GM12878 (cell line): ENCODE results near the gene ATP2B1. TPM values are rescaled to one million over a fixed set of nuclear protein-coding genes. Genes with fewer than 3 reads are reported as not detected.

ENCODE experiments used
- ATAC-seq: fragments of 200-7000 bp; cut with Tn5 transposase; 3 replicates; pipeline ENCODE4 v1.9.1; 2020; ENCODE audit warnings: mild to moderate bottlenecking, moderate library complexity
- BruUV-seq: library from RNA; stranded (reverse); fragments of 400-500 nt; replicated peaks from 2 replicates; lab custom pipeline; 2021; lab: Mats Ljungman, UMichigan
- CTCF ChIA-PET: fragments of 300-600 bp; sonication (Branson Sonifier 250); formaldehyde crosslinking; extraction: SDS; loops from one replicate; lab custom pipeline; 2021; ENCODE audit warnings: inconsistent platforms; lab: Yijun Ruan, JAX
- POLR2A ChIA-PET: fragments of 350-600 bp; formaldehyde crosslinking; extraction: SDS; loops from one replicate; lab custom pipeline; 2021; ENCODE audit warnings: inconsistent platforms; lab: Charles Lee
- RAD21 ChIA-PET: fragments of 300-600 bp; sonication (Branson Sonifier 250); formaldehyde crosslinking; loops from one replicate; lab custom pipeline; 2023; ENCODE audit warnings: antibody characterized with exemption; ENCODE audit not compliant: unreplicated experiment; lab: Charles Lee
- SMC1A ChIA-PET: fragments of 300-600 bp; sonication (Branson Sonifier 250); formaldehyde crosslinking; loops from one replicate; lab custom pipeline; 2023; ENCODE audit not compliant: unreplicated experiment, uncharacterized antibody; lab: Charles Lee
- DNase-seq: peaks from one replicate; pipeline ENCODE4 v3.0.0-alpha.2; 2011; ENCODE audit warnings: low read depth, low spot score
- FAIRE-seq: peaks from 3 replicates; lab custom pipeline; 2011; peaks lifted over from hg19 to GRCh38; lab: Jason Lieb, UNC
- H2AFZ ChIP-seq: 2 replicates; pipeline ENCODE4 v1.6.0; 2011; ENCODE audit warnings: low read depth, low read length, control low read depth; ENCODE audit not compliant: control insufficient read depth
- H3K27ac ChIP-seq: 2 replicates; pipeline ENCODE4 v1.5.1; 2011; ENCODE audit warnings: control low read depth; ENCODE audit not compliant: control insufficient read depth, insufficient read depth
- H3K27me3 ChIP-seq, 2 experiments: replicated peaks in 1 of 2; 2 replicates each; pipeline versions ENCODE4 v1.6.0 to v1.6.1; 2011; ENCODE audit warnings: low read length in 1 of 2; ENCODE audit not compliant: control insufficient read depth in 2 of 2, insufficient read depth in 2 of 2
- H3K36me3 ChIP-seq, 2 experiments: 2 replicates each; pipeline ENCODE4 v1.5.1; 2011; ENCODE audit warnings: low read length in 1 of 2; ENCODE audit not compliant: control insufficient read depth in 2 of 2, insufficient read depth in 2 of 2
- H3K4me1 ChIP-seq: 2 replicates; pipeline ENCODE4 v1.6.1; 2011; ENCODE audit warnings: mild to moderate bottlenecking, low read length, moderate library complexity, mixed read lengths; ENCODE audit not compliant: control insufficient read depth, insufficient read depth
- H3K4me2 ChIP-seq: 2 replicates; pipeline ENCODE4 v1.6.0; 2011; ENCODE audit warnings: control low read depth; ENCODE audit not compliant: control insufficient read depth, insufficient read depth
- H3K4me3 ChIP-seq: fragments of 200-600 bp; sonication (generic); 2 replicates; pipeline ENCODE4 v1.5.1; 2016
- H3K79me2 ChIP-seq: 2 replicates; pipeline ENCODE4 v1.6.0; 2011; ENCODE audit warnings: low read length; ENCODE audit not compliant: control insufficient read depth, insufficient read depth
- H3K9ac ChIP-seq: 2 replicates; pipeline ENCODE4 v1.8.0; 2011; ENCODE audit warnings: low read length, control low read depth, mixed read lengths; ENCODE audit not compliant: control insufficient read depth, insufficient read depth
- H3K9me3 ChIP-seq: replicated peaks from 3 replicates; pipeline ENCODE4 v1.5.1; 2011; ENCODE audit warnings: mild to moderate bottlenecking, low read length; ENCODE audit not compliant: control insufficient read depth, insufficient read depth
- H4K20me1 ChIP-seq: 2 replicates; pipeline ENCODE4 v1.6.0; 2011; ENCODE audit not compliant: control insufficient read depth, insufficient read depth
- ASH2L ChIP-seq: fragments of 300-600, 200-600 bp; sonication (generic); IDR thresholded peaks from 2 replicates; pipeline ENCODE4 v1.6.1; 2017; ENCODE audit warnings: low read depth, mild to moderate bottlenecking, borderline replicate concordance
- CHD2 ChIP-seq: IDR thresholded peaks from 2 replicates; pipeline ENCODE4 v1.6.1; 2011; ENCODE audit warnings: low read depth, low read length, improper control_type of control experiment, borderline replicate concordance
- CREM ChIP-seq: IDR thresholded peaks from 2 replicates; pipeline ENCODE4 v1.6.1; 2014; ENCODE audit warnings: antibody characterized with exemption, low read depth
- ESRRA ChIP-seq: IDR thresholded peaks from 2 replicates; pipeline ENCODE4 v1.6.1; 2012; ENCODE audit warnings: mild to moderate bottlenecking, low read length, improper control_type of control experiment
- MYB ChIP-seq: fragments of 150-350 bp; IDR thresholded peaks from 2 replicates; pipeline ENCODE4 v1.6.1; 2014; ENCODE audit warnings: mild to moderate bottlenecking, low read depth, low read length, borderline replicate concordance
- POLR2AphosphoS2 ChIP-seq: IDR thresholded peaks from 2 replicates; pipeline ENCODE4 v1.6.1; 2011; ENCODE audit warnings: low read depth, mild to moderate bottlenecking, low read length, improper control_type of control experiment, moderate library complexity
- RB1 ChIP-seq: fragments of 450-650 bp; formaldehyde crosslinking; IDR thresholded peaks from 2 replicates; pipeline ENCODE4 v1.6.1; 2017; ENCODE audit warnings: mild to moderate bottlenecking, borderline replicate concordance
- RBBP5 ChIP-seq: fragments of 200-600 bp; sonication (generic); conservative IDR thresholded peaks from 2 replicates; pipeline ENCODE4 v1.6.1; 2016
- RCOR1 ChIP-seq: conservative IDR thresholded peaks from 2 replicates; pipeline ENCODE4 v1.6.1; 2012; ENCODE audit warnings: low read depth, low read length, improper control_type of control experiment
- RFX5 ChIP-seq: IDR thresholded peaks from 2 replicates; pipeline ENCODE4 v1.6.1; 2011; ENCODE audit warnings: low read depth, low read length, improper control_type of control experiment
- SP1 ChIP-seq: IDR thresholded peaks from one replicate; pipeline ENCODE4 v1.6.1; 2011; ENCODE audit warnings: low read depth, low read length
- SREBF2 ChIP-seq: IDR thresholded peaks from 2 replicates; pipeline ENCODE4 v1.6.1; 2012; ENCODE audit warnings: mild to moderate bottlenecking, low read length
- SUZ12 ChIP-seq: fragments of 200-600 bp; sonication (generic); IDR thresholded peaks from one replicate; pipeline ENCODE4 v1.6.1; 2018; ENCODE audit warnings: antibody characterized with exemption, mild to moderate bottlenecking; ENCODE audit not compliant: unreplicated experiment
- WGBS: methylation state at CpG from one replicate; pipeline ENCODE4 v1.1.6; 2016; ENCODE audit warnings: low lambda C conversion rate; ENCODE audit not compliant: insufficient replicate concordance, insufficient coverage; ENCODE audit errors: missing lambda C conversion rate; 5-methylcytosine and 5-hydroxymethylcytosine counted together
- in situ Hi-C: fragments of 300-500 bp; cut with MboI; formaldehyde crosslinking; loops from 9 replicates; pipeline ENCODE4 v1.14.3; 2018; ENCODE audit warnings: mixed read lengths
- intact Hi-C: fragments of 100-400 bp; cut with micrococcal nuclease; formaldehyde crosslinking; loops from one replicate; pipeline ENCODE4 v1.14.2; 2022; ENCODE audit not compliant: unreplicated experiment
- polyA plus RNA-seq, 11 experiments: library from polyadenylated mRNA; depleted of rRNA in 4 of 11; unstranded in 6 of 11; stranded (reverse) in 5 of 11; fragments of >200 nt; fragmentation: Nextera tagmentation in 4 of 11; fragmentation: Illumina TruSeq in 1 of 11; extraction: Ambion mirVana in 4 of 11; extraction: Trizol in 1 of 11; gene quantifications; 1 replicate in 1 of 11; 2 replicates in 10 of 11; pipeline versions ENCODE4 v1.2.1 to v1.2.3, GENCODE V29; 2011 to 2016; ENCODE audit warnings: inconsistent platforms in 2 of 11, missing spikeins in 2 of 11, low read depth in 1 of 11
- total RNA-seq, 4 experiments: library from RNA; depleted of rRNA in 3 of 4; stranded (reverse); fragments of >200 nt in 3 of 4; fragmentation: Illumina TruSeq in 1 of 4; extraction: Trizol in 1 of 4; gene quantifications; 2 replicates each; pipeline versions ENCODE4 v1.2.1 to v1.2.3, GENCODE V29; 2013 to 2021
- TF ChIP-seq, protein P1 (sequence below): IDR thresholded peaks from 2 replicates; pipeline ENCODE4 v1.6.1; 2011; ENCODE audit warnings: low read depth, low read length, improper control_type of control experiment, borderline replicate concordance
- TF ChIP-seq, protein P2 (sequence below): fragments of 150-350 bp; IDR thresholded peaks from 2 replicates; pipeline ENCODE4 v1.6.1; 2016; ENCODE audit warnings: low read depth, low read length
- TF ChIP-seq, protein P3 (sequence below): fragments of 450-650 bp; IDR thresholded peaks from 2 replicates; pipeline ENCODE4 v1.6.1; 2017; ENCODE audit warnings: antibody characterized with exemption, mild to moderate bottlenecking, moderate library complexity

The ATP2B1 gene
- total and polyA plus RNA-seq, 10 of the 15 experiments (the other 5 are each of a cell fraction or from before 2014, with no cell fraction given): 15.9 to 67.8 (median 48.5) TPM

DNA sequence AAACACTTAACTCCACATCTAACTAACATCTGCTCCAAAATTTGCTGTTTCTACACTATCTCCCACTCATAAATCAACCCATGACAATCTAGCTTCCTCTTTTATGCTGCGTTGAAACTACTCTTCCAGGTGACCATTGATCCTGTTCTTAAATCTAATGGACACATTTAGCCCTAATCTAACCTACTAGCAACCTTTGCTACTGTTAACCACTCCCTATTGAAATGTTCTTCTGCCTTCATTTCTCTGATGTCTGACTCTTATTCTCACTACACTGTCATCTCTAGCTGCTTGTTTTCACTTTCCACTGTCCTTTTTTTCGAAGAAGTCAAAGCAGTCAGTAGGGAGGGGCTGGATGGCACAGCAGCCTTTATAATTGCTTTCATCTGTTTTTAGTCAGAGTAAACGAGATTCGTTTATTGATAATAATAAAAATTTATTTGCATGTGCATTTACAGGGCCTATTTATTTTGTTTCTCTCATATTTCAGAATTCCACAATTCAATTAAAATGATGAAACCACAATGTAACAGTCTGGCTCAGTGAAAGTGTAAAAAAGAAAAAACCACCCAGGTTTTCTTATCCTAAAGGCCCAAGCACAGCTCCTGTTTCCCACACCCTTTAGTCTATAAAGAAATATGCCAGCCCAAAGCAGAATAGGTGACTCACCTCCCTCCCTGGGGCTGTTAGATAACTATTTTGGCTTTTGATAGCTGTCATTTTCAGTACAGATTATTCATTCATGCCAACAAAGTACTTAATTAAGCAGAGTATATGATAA lies 44.9 kb downstream of the ATP2B1 start:
- Histone ChIP-seq H3K27ac (peak overlapping the region; percentile 5; the same call in 1 of the 2 replicates), H3K36me3 (peaks cover 0 to 8% of the 10 kb centered on the region in 2 experiments; a peak in 1 of 4 replicates), H3K4me3 (peak overlapping the region; percentile 3; the same call in 1 of the 2 replicates), H2AFZ (no peak overlapping the region), H3K9ac (no peak overlapping the region), H4K20me1 (no peaks in the 10 kb centered on the region), H3K79me2 (peaks cover 85% of the 10 kb centered on the region), H3K4me1 (peaks cover 26% of the 10 kb centered on the region; the same call in 1 of the 2 replicates), H3K9me3 (peaks cover 2% of the 10 kb centered on the region; the same call in 1 of the 3 replicates), H3K4me2 (peak overlapping the region; percentile 58), H3K27me3 (no peaks in the 10 kb centered on the region)
- intact Hi-C loops: loop anchor here (2.0 kb wide), 1 partner anchor 43 kb away; no protein-coding TSS in a partner anchor
- POLR2A ChIA-PET: interaction anchor here (0.6 to 1.9 kb wide), 5 partner anchors 15 to 59 kb away, joined by 3 to 7 read pairs (median 3); no protein-coding TSS in a partner anchor
- WGBS: 0% methylated on average over 4 of the region's 4 CpGs
- in situ Hi-C loops: no loop called here
- BruUV-seq: no TSS peak
- RAD21 ChIA-PET: interaction anchor here (0.5 to 4.2 kb wide), 11 partner anchors 9 to 350 kb away, joined by 3 to 26 read pairs (median 3); no protein-coding TSS in a partner anchor
- DNase-seq (peak; percentile 37), FAIRE-seq (peak; percentile 73), ATAC-seq (peak; percentile 79)
- CTCF ChIA-PET: interaction anchor here (0.7 to 1.6 kb wide), 7 partner anchors 9 to 272 kb away, joined by 3 to 6 read pairs (median 3); no protein-coding TSS in a partner anchor
- SMC1A ChIA-PET: interaction anchor here (0.6 to 8.6 kb wide), 27 partner anchors 9 to 636 kb away, joined by 3 to 70 read pairs (median 4); no protein-coding TSS in a partner anchor
- TF ChIP-seq SP1 (no peak), ASH2L (no peak), CHD2 (no peak), RB1 (no peak), POLR2AphosphoS2 (no peak), ESRRA (no peak), CREM (no peak), MYB (no peak), SUZ12 (no peak), RBBP5 (no peak), RFX5 (no peak), SREBF2 (no peak), RCOR1 (no peak)
- TF ChIP-seq, protein P1, sequence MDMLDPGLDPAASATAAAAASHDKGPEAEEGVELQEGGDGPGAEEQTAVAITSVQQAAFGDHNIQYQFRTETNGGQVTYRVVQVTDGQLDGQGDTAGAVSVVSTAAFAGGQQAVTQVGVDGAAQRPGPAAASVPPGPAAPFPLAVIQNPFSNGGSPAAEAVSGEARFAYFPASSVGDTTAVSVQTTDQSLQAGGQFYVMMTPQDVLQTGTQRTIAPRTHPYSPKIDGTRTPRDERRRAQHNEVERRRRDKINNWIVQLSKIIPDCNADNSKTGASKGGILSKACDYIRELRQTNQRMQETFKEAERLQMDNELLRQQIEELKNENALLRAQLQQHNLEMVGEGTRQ: no peak
- TF ChIP-seq, protein P2, sequence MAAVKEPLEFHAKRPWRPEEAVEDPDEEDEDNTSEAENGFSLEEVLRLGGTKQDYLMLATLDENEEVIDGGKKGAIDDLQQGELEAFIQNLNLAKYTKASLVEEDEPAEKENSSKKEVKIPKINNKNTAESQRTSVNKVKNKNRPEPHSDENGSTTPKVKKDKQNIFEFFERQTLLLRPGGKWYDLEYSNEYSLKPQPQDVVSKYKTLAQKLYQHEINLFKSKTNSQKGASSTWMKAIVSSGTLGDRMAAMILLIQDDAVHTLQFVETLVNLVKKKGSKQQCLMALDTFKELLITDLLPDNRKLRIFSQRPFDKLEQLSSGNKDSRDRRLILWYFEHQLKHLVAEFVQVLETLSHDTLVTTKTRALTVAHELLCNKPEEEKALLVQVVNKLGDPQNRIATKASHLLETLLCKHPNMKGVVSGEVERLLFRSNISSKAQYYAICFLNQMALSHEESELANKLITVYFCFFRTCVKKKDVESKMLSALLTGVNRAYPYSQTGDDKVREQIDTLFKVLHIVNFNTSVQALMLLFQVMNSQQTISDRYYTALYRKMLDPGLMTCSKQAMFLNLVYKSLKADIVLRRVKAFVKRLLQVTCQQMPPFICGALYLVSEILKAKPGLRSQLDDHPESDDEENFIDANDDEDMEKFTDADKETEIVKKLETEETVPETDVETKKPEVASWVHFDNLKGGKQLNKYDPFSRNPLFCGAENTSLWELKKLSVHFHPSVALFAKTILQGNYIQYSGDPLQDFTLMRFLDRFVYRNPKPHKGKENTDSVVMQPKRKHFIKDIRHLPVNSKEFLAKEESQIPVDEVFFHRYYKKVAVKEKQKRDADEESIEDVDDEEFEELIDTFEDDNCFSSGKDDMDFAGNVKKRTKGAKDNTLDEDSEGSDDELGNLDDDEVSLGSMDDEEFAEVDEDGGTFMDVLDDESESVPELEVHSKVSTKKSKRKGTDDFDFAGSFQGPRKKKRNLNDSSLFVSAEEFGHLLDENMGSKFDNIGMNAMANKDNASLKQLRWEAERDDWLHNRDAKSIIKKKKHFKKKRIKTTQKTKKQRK: no peak
- TF ChIP-seq, protein P3, sequence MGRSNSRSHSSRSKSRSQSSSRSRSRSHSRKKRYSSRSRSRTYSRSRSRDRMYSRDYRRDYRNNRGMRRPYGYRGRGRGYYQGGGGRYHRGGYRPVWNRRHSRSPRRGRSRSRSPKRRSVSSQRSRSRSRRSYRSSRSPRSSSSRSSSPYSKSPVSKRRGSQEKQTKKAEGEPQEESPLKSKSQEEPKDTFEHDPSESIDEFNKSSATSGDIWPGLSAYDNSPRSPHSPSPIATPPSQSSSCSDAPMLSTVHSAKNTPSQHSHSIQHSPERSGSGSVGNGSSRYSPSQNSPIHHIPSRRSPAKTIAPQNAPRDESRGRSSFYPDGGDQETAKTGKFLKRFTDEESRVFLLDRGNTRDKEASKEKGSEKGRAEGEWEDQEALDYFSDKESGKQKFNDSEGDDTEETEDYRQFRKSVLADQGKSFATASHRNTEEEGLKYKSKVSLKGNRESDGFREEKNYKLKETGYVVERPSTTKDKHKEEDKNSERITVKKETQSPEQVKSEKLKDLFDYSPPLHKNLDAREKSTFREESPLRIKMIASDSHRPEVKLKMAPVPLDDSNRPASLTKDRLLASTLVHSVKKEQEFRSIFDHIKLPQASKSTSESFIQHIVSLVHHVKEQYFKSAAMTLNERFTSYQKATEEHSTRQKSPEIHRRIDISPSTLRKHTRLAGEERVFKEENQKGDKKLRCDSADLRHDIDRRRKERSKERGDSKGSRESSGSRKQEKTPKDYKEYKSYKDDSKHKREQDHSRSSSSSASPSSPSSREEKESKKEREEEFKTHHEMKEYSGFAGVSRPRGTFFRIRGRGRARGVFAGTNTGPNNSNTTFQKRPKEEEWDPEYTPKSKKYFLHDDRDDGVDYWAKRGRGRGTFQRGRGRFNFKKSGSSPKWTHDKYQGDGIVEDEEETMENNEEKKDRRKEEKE: no peak
